Uterus (tissue), 2 donors: Measurements from ENCODE around the gene ZNF407.

Experiments
- POLR2A ChIP-seq, 2 donors: fragments of 450-650 bp; IDR thresholded peaks; one replicate each; pipeline ENCODE4 v1.6.1; 2016; ENCODE audit warnings: antibody characterized with exemption in 2 of 2, mild to moderate bottlenecking in 1 of 2, moderate library complexity in 1 of 2
- TF ChIP-seq, protein P1 (sequence below), 4 experiments: fragments of 200-600 bp in 2 of 4; fragments of 450-650 bp in 2 of 4; sonication (generic) in 2 of 4; IDR thresholded peaks; one replicate each; pipeline ENCODE4 v1.5.1; 2016 to 2019; ENCODE audit warnings: antibody characterized with exemption in 4 of 4, mild to moderate bottlenecking in 2 of 4, moderate library complexity in 1 of 4

DNA sequence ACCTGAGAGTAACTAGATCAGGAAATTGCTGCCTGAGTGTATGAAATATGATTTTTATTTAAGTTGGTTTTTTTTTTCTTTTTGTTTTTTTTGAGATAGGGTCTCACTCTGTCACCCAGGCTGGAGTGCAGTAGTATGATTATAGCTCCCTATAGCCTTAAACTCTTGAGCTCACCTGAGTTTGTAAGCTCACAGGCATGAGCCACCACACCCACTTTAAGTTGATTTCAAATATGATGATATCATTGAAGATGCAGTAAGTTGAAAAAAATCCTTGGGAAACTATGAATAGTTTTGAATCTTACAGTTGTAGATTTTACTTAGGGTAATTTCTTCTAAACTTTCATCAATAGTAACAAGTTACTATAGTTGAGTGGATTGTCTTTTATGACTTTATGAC, 234.7 kb downstream of the ZNF407 start:
- TF ChIP-seq, protein P1, sequence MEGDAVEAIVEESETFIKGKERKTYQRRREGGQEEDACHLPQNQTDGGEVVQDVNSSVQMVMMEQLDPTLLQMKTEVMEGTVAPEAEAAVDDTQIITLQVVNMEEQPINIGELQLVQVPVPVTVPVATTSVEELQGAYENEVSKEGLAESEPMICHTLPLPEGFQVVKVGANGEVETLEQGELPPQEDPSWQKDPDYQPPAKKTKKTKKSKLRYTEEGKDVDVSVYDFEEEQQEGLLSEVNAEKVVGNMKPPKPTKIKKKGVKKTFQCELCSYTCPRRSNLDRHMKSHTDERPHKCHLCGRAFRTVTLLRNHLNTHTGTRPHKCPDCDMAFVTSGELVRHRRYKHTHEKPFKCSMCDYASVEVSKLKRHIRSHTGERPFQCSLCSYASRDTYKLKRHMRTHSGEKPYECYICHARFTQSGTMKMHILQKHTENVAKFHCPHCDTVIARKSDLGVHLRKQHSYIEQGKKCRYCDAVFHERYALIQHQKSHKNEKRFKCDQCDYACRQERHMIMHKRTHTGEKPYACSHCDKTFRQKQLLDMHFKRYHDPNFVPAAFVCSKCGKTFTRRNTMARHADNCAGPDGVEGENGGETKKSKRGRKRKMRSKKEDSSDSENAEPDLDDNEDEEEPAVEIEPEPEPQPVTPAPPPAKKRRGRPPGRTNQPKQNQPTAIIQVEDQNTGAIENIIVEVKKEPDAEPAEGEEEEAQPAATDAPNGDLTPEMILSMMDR (IDR thresholded peaks at IDR 0.05): no peak
- TF ChIP-seq POLR2A (IDR thresholded peaks at IDR 0.05): no peak
